GM23338 (cell line): ENCODE results near the gene NUSAP1. TPM values are rescaled to one million over a fixed set of nuclear protein-coding genes. Genes with fewer than 3 reads are reported as not detected.

Experiments used
- ATAC-seq: fragments of 200-7000 bp; cut with Tn5 transposase; 3 replicates; pipeline ENCODE4 v1.9.1; 2020
- DNase-seq: peaks from one replicate; pipeline ENCODE4 v3.0.0-alpha.2; 2015; ENCODE audit warnings: low spot score
- H2AFZ ChIP-seq: fragments of 200-600 bp; sonication (generic); 2 replicates; pipeline ENCODE4 v1.8.0; 2016; ENCODE audit warnings: antibody characterized with exemption, mild to moderate bottlenecking, moderate library complexity
- H3F3A ChIP-seq: fragments of 200-600 bp; sonication (generic); replicated peaks from 2 replicates; pipeline ENCODE4 v1.8.0; 2017; ENCODE audit warnings: antibody characterized with exemption, mixed run types, low read depth
- H3K27ac ChIP-seq: fragments of 200-600 bp; sonication (generic); 2 replicates; pipeline ENCODE4 v1.6.1; 2016; ENCODE audit warnings: low read depth
- H3K27me3 ChIP-seq: fragments of 200-600 bp; sonication (generic); 2 replicates; pipeline ENCODE4 v1.8.0; 2016; ENCODE audit warnings: mild to moderate bottlenecking, mixed run types, moderate library complexity; ENCODE audit not compliant: insufficient read depth
- H3K36me3 ChIP-seq: fragments of 200-600 bp; sonication (generic); 2 replicates; pipeline ENCODE4 v1.8.0; 2016; ENCODE audit warnings: mild to moderate bottlenecking; ENCODE audit not compliant: insufficient read depth
- H3K4me1 ChIP-seq: fragments of 200-600 bp; sonication (generic); 2 replicates; pipeline ENCODE4 v1.8.0; 2016; ENCODE audit warnings: mild to moderate bottlenecking, moderate library complexity; ENCODE audit not compliant: insufficient read depth
- H3K4me2 ChIP-seq: fragments of 200-600 bp; sonication (generic); 2 replicates; pipeline ENCODE4 v1.7.1; 2017; ENCODE audit warnings: mixed run types
- H3K4me3 ChIP-seq: fragments of 200-600 bp; sonication (generic); 2 replicates; pipeline ENCODE4 v1.6.1; 2016; ENCODE audit warnings: mixed run types
- H3K79me2 ChIP-seq: fragments of 200-600 bp; sonication (generic); replicated peaks from 2 replicates; pipeline ENCODE4 v1.8.0; 2017; ENCODE audit warnings: mild to moderate bottlenecking; ENCODE audit not compliant: insufficient read depth
- H3K9me2 ChIP-seq: fragments of 200-600 bp; sonication (generic); 2 replicates; pipeline ENCODE4 v1.8.0; 2017; ENCODE audit not compliant: insufficient read depth
- H4K20me1 ChIP-seq: fragments of 200-600 bp; sonication (generic); replicated peaks from 2 replicates; pipeline ENCODE4 v1.8.0; 2017; ENCODE audit warnings: mild to moderate bottlenecking; ENCODE audit not compliant: insufficient read depth
- H3K27ac Mint-ChIP-seq: 2 replicates; pipeline ENCODE4 v1.8.0; 2020; ENCODE audit warnings: inconsistent platforms, mild to moderate bottlenecking, moderate library complexity, mixed read lengths
- H3K27me3 Mint-ChIP-seq: 3 replicates; pipeline ENCODE4 v1.8.0; 2022; ENCODE audit warnings: low read depth, mild to moderate bottlenecking, moderate library complexity, mixed read lengths, inconsistent platforms; ENCODE audit not compliant: insufficient read depth, poor library complexity
- H3K36me3 Mint-ChIP-seq: 3 replicates; pipeline ENCODE4 v1.8.0; 2021; ENCODE audit warnings: low read depth, mild to moderate bottlenecking, inconsistent platforms, moderate library complexity, mixed read lengths
- H3K4me1 Mint-ChIP-seq: 3 replicates; pipeline ENCODE4 v1.8.0; 2020; ENCODE audit warnings: mild to moderate bottlenecking, inconsistent platforms, mixed read lengths
- H3K4me3 Mint-ChIP-seq: 3 replicates; pipeline ENCODE4 v1.8.0; 2021; ENCODE audit warnings: moderate library complexity, mild to moderate bottlenecking, inconsistent platforms, mixed read lengths
- H3K9me3 Mint-ChIP-seq: 3 replicates; pipeline ENCODE4 v1.8.0; 2020; ENCODE audit warnings: moderate library complexity, mild to moderate bottlenecking, inconsistent platforms, mixed read lengths
- CREB1 ChIP-seq: fragments of 250-450 bp; sonication (Bioruptor Pico); IDR thresholded peaks from 2 replicates; pipeline ENCODE4 v1.5.0; 2020; ENCODE audit warnings: low read depth, mild to moderate bottlenecking, moderate library complexity
- CTCF ChIP-seq, 2 experiments: fragments of 200-600 bp in 1 of 2; sonication (generic) in 1 of 2; conservative IDR thresholded peaks; 2 replicates each; pipeline versions ENCODE4 v1.5.1 to v1.6.1; 2016 to 2017; ENCODE audit warnings: antibody characterized with exemption in 2 of 2, low read depth in 2 of 2, mild to moderate bottlenecking in 2 of 2, moderate library complexity in 1 of 2
- ETS1 ChIP-seq: IDR thresholded peaks from 2 replicates; pipeline ENCODE4 v1.6.1; 2016; ENCODE audit warnings: antibody characterized with exemption
- EZH2 ChIP-seq: fragments of 200-600 bp; sonication (generic); IDR thresholded peaks from one replicate; pipeline ENCODE4 v1.8.0; 2017; ENCODE audit warnings: antibody characterized with exemption, mild to moderate bottlenecking, low read depth; ENCODE audit not compliant: unreplicated experiment
- EZH2phosphoT487 ChIP-seq: fragments of 200-600 bp; sonication (generic); IDR thresholded peaks from one replicate; pipeline ENCODE4 v1.8.1; 2018; ENCODE audit warnings: antibody characterized with exemption; ENCODE audit not compliant: unreplicated experiment
- JUNB ChIP-seq: IDR thresholded peaks from one replicate; pipeline ENCODE4 v1.6.1; 2016; ENCODE audit warnings: antibody characterized with exemption; ENCODE audit not compliant: unreplicated experiment
- NANOG ChIP-seq: IDR thresholded peaks from 2 replicates; pipeline ENCODE4 v1.6.1; 2016; ENCODE audit warnings: antibody characterized with exemption, borderline replicate concordance
- POLR2AphosphoS5 ChIP-seq: IDR thresholded peaks from 2 replicates; pipeline ENCODE4 v1.6.1; 2016; ENCODE audit warnings: antibody characterized with exemption, low read depth
- STAT1 ChIP-seq: IDR thresholded peaks from one replicate; pipeline ENCODE4 v1.6.1; 2016; ENCODE audit warnings: antibody characterized with exemption; ENCODE audit not compliant: unreplicated experiment
- ZNF114 ChIP-seq: fragments of 250-450 bp; sonication (Bioruptor Pico); IDR thresholded peaks from 2 replicates; pipeline ENCODE4 v1.5.0; 2020; ENCODE audit warnings: mild to moderate bottlenecking, moderate library complexity
- ZNF331 ChIP-seq: fragments of 250-450 bp; sonication (Bioruptor Pico); IDR thresholded peaks from 2 replicates; pipeline ENCODE4 v1.5.0; 2020; ENCODE audit warnings: low read depth, mild to moderate bottlenecking, moderate library complexity
- ZNF462 ChIP-seq: fragments of 250-450 bp; sonication (Bioruptor Pico); IDR thresholded peaks from 2 replicates; pipeline ENCODE4 v1.5.0; 2020; ENCODE audit warnings: mild to moderate bottlenecking, moderate library complexity
- polyA plus RNA-seq: library from polyadenylated mRNA; unstranded; fragments of >200 nt; fragmentation: Nextera tagmentation; extraction: Ambion mirVana; gene quantifications from 2 replicates; pipeline ENCODE4 v1.2.1, GENCODE V29; 2016
- total RNA-seq: library from RNA; depleted of rRNA; stranded (reverse); fragments of >200 nt; shearing (Covaris generic); gene quantifications from 2 replicates; pipeline ENCODE4 v1.2.3, GENCODE V29; 2014

NUSAP1 gene
- total and polyA plus RNA-seq, 2 experiments from 2014 or later, result 126 to 272 TPM

GRCh38 chr15:41350057-41350717 is 17.5 kb downstream of the NUSAP1 start (continued):
- no peak for TF ChIP-seq ETS1

- Mint-ChIP-seq H3K27ac (no peak overlapping the region), H3K36me3 (peaks cover 83% of the 10 kb centered on the region)
- H3K36me3 ChIP-seq, result peaks cover 78% of the 10 kb centered on the region
- TF ChIP-seq ETS1, result no peak
- TF ChIP-seq CREB1 (CRISPR knock-in tag), result no peak
- no peak for TF ChIP-seq ZNF114 (CRISPR knock-in tag)
- no peak for TF ChIP-seq EZH2phosphoT487
- TF ChIP-seq ZNF462, result no peak
- no peak for TF ChIP-seq POLR2AphosphoS5
- TF ChIP-seq CTCF (conservative IDR thresholded peaks at IDR 0.05; ENCODE audit: low read depth in 2 of 2), result no peak
- no peak for TF ChIP-seq ZNF331 (CRISPR knock-in tag)
- TF ChIP-seq JUNB, result no peak
- TF ChIP-seq STAT1, result no peak
- no peak for TF ChIP-seq NANOG
- no peak for TF ChIP-seq EZH2
These were observed 21.7 kb downstream of the NUSAP1 start for GRCh38 chr15:41354371-41354770.

More at GRCh38 chr15:41354371-41354770, 21.7 kb downstream of the NUSAP1 start:
- peaks cover 3% of the 10 kb centered on the region; the same call in 1 of the 2 replicates for H3F3A ChIP-seq
- ATAC-seq, result no peak
- no peaks in the 10 kb centered on the region for H3K4me1 Mint-ChIP-seq
- no peak overlapping the region for H2AFZ ChIP-seq
- H3K4me2 ChIP-seq, result no peak overlapping the region
- no peaks in the 10 kb centered on the region for H3K9me3 Mint-ChIP-seq
- peaks cover 4% of the 10 kb centered on the region for H3K27me3 Mint-ChIP-seq
- H4K20me1 ChIP-seq, result peaks cover 7% of the 10 kb centered on the region
- no peak overlapping the region for H3K4me3 Mint-ChIP-seq
- H3K27me3 ChIP-seq, result no peaks in the 10 kb centered on the region
- H3K4me1 ChIP-seq, result no peaks in the 10 kb centered on the region
- H3K79me2 ChIP-seq, result no peaks in the 10 kb centered on the region
- no peaks in the 10 kb centered on the region for H3K9me2 ChIP-seq
- H3K27ac ChIP-seq, result no peak overlapping the region
- DNase-seq, result no peak
- H3K4me3 ChIP-seq, result no peak overlapping the region
